Measurements from ENCODE around the gene AUTS2. TPM values are rescaled to one million over a fixed set of nuclear protein-coding genes. Genes with fewer than 3 reads are reported as not detected.

Gene AUTS2
- total RNA-seq, 1 experiment from 2014 or later: 2.5 TPM

DNA sequence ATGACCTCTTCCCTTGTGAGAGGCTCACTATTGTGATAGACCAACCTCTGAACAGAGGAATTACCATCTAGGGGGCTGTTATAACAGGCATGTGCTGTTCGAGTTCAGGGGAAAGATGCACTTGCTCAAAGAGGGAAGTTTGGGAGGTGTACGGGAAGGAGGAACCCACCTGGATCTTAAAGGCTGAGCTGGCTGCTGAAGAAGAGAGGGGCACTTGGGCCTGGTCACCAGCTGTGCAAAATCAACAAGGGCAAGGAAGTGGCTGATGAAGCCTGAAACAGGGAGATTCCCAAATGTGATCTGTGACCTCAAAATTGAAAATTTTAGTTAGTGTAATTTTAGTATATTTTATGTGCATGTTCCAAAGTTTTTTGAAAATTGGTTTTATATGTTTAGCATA is 407.2 kb downstream of the AUTS2 start:
- TF ChIP-seq SIN3A (IDR thresholded peaks at IDR 0.05; ENCODE audit: borderline replicate concordance, insufficient read depth, low read depth, low read length) (no peak), TCF7L2 (IDR thresholded peaks at IDR 0.05; ENCODE audit: low read depth, low read length) (no peak), POLR2AphosphoS5 (IDR thresholded peaks at IDR 0.05; ENCODE audit: low read depth, low read length) (no peak), REST (IDR thresholded peaks at IDR 0.05; ENCODE audit: insufficient read depth in 1 of 2, low read depth in 2 of 2, low read length in 1 of 2) (no peak), CTCF (IDR thresholded peaks at IDR 0.05) (no peak)
- no peaks in the 10 kb centered on the region for H3K9me3 ChIP-seq (ENCODE audit: control insufficient read depth, insufficient read depth, low read depth, low read length)
- no peak overlapping the region for H3K4me3 ChIP-seq (ENCODE audit: low read depth in 2 of 2, low read length in 2 of 2)
- H3K27me3 ChIP-seq (ENCODE audit: control insufficient read depth, insufficient read depth, low read length): no peaks in the 10 kb centered on the region
- CTCF ChIA-PET: no interaction called here
- in situ Hi-C loops (cut with HindIII; ENCODE audit: low pct_unique_long_range_greater_than_20kb, low sequenced_read_pairs): no loop called here
- H3K36me3 ChIP-seq (ENCODE audit: control insufficient read depth, insufficient read depth, low read length): no peaks in the 10 kb centered on the region
- no peak overlapping the region for H3K27ac ChIP-seq (ENCODE audit: low read length)
- no peaks in the 10 kb centered on the region for H3K4me1 ChIP-seq (ENCODE audit: control insufficient read depth, insufficient read depth, low read length)
- DNase-seq (ENCODE audit: low read depth, low spot score) (no peak), ATAC-seq (no peak)
- POLR2A ChIA-PET: no interaction called here
- BruUV-seq (replicated peaks): no TSS peak
- intact Hi-C loops (cut with micrococcal nuclease; ENCODE audit: unreplicated experiment): no loop called here

- no peak for ATAC-seq
- H3K27ac ChIP-seq (ENCODE audit: low read length): no peak overlapping the region
- DNase-seq (ENCODE audit: low read depth, low spot score): no peak
- intact Hi-C loops (cut with micrococcal nuclease; ENCODE audit: unreplicated experiment): no loop called here
- H3K9me3 ChIP-seq (ENCODE audit: control insufficient read depth, insufficient read depth, low read depth, low read length): no peaks in the 10 kb centered on the region
- BruUV-seq (replicated peaks): no TSS peak
- H3K4me1 ChIP-seq (ENCODE audit: control insufficient read depth, insufficient read depth, low read length): no peaks in the 10 kb centered on the region
- H3K27me3 ChIP-seq (ENCODE audit: control insufficient read depth, insufficient read depth, low read length): no peaks in the 10 kb centered on the region
- in situ Hi-C loops (cut with HindIII; ENCODE audit: low pct_unique_long_range_greater_than_20kb, low sequenced_read_pairs): no loop called here
- POLR2A ChIA-PET: no interaction called here
- no peak overlapping the region for H3K4me3 ChIP-seq (ENCODE audit: low read depth in 2 of 2, low read length in 2 of 2)
- no peak for TF ChIP-seq REST (IDR thresholded peaks at IDR 0.05; ENCODE audit: insufficient read depth in 1 of 2, low read depth in 2 of 2, low read length in 1 of 2)
- TF ChIP-seq POLR2AphosphoS5 (IDR thresholded peaks at IDR 0.05; ENCODE audit: low read depth, low read length): no peak
- TF ChIP-seq TCF7L2 (IDR thresholded peaks at IDR 0.05; ENCODE audit: low read depth, low read length): no peak
- TF ChIP-seq SIN3A (IDR thresholded peaks at IDR 0.05; ENCODE audit: borderline replicate concordance, insufficient read depth, low read depth, low read length): no peak
- TF ChIP-seq CTCF (IDR thresholded peaks at IDR 0.05): no peak
- no peaks in the 10 kb centered on the region for H3K36me3 ChIP-seq (ENCODE audit: control insufficient read depth, insufficient read depth, low read length)
- CTCF ChIA-PET: no interaction called here
Observed at GRCh38 chr7:70005891-70006260, 407.6 kb downstream of the AUTS2 start.

All from Panc1 (cell line).